ENCODE results near the gene INCA1.
"Not testable (repeated sequence)": the region's sequence is repeated elsewhere in the genome, so short reads cannot be mapped to it uniquely, and the experiment has no call there.

Gene INCA1

GRCh38 chr17:4997302-4998026, at the start of gene INCA1, which contains the start of gene KIF1C:
Gene INCA1, minus strand, starts transcription at chr17:4997522. Its CDS starts 3,085 bp downstream, at chr17:4994437.
Gene KIF1C, plus strand, starts transcription at chr17:4997950. Its CDS starts 2,297 bp downstream, at chr17:5000247.
- peak; percentile 41 to 64 for DNase-seq

GRCh38 chr17:5045496-5045895, 48.2 kb upstream of the INCA1 start:
- DNase-seq: no peak

GRCh38 chr17:5044630-5045029, 47.3 kb upstream of the INCA1 start:
- DNase-seq: no peak

GRCh38 chr17:5043524-5043923, 46.2 kb upstream of the INCA1 start:
- no peak for DNase-seq

- DNase-seq: no peak
These were observed 45.1 kb upstream of the INCA1 start for GRCh38 chr17:5042157-5043022.

GRCh38 chr17:5035315-5035714, 38.0 kb upstream of the INCA1 start, which contains the start of gene SLC52A1:
Gene SLC52A1, minus strand, starts transcription at chr17:5035426. Its CDS starts 820 bp downstream, at chr17:5034606.
- no peak for DNase-seq

- DNase-seq: no peak
These were observed 37.3 kb upstream of the INCA1 start for GRCh38 chr17:5034651-5035050.

- no peak for DNase-seq
These were observed 36.7 kb upstream of the INCA1 start for GRCh38 chr17:5034063-5034462.

GRCh38 chr17:5033352-5034015, 36.2 kb upstream of the INCA1 start:
- no peak for DNase-seq

GRCh38 chr17:5032865-5033264, 35.5 kb upstream of the INCA1 start:
- DNase-seq: no peak

GRCh38 chr17:5031365-5032082, 34.2 kb upstream of the INCA1 start:
- peak in 1 of 2 experiments; percentile 12 for DNase-seq

- not testable (repeated sequence) for DNase-seq
These were observed 32.8 kb upstream of the INCA1 start for GRCh38 chr17:5030168-5030567.

- no peak for DNase-seq
These were observed 30.6 kb upstream of the INCA1 start for GRCh38 chr17:5027916-5028315.

- no peak for DNase-seq
These were observed 30.0 kb upstream of the INCA1 start for GRCh38 chr17:5027299-5027698.

GRCh38 chr17:5024604-5025003, 27.3 kb upstream of the INCA1 start:
- DNase-seq: no peak

- no peak for DNase-seq
These were observed 26.3 kb upstream of the INCA1 start for GRCh38 chr17:5023588-5024147.

GRCh38 chr17:5022171-5022711, 24.9 kb upstream of the INCA1 start:
- DNase-seq: no peak

- no peak for DNase-seq
These were observed 23.2 kb upstream of the INCA1 start for GRCh38 chr17:5020502-5021023.

GRCh38 chr17:5019475-5019956, 22.2 kb upstream of the INCA1 start:
- DNase-seq: no peak

GRCh38 chr17:5014357-5014756, 17.0 kb upstream of the INCA1 start:
- no peak for DNase-seq

GRCh38 chr17:5011928-5012327, 14.6 kb upstream of the INCA1 start:
- DNase-seq: no peak

Data from NCI-H187 (cell line).